NB4 (cell line): ENCODE measurements around the gene SLAMF7.

ENCODE experiments used
- CTCF ChIP-seq: IDR thresholded peaks from one replicate; pipeline ENCODE4 v1.5.1; 2012; ENCODE audit warnings: low read depth, low read length
- POLR2A ChIP-seq: IDR thresholded peaks from 2 replicates; pipeline ENCODE4 v1.6.1; 2011; ENCODE audit warnings: mild to moderate bottlenecking; ENCODE audit not compliant: insufficient read length; ENCODE audit errors: extremely low read depth

GRCh38 chr1:160739098-160739511, at the start of gene SLAMF7:
- TF ChIP-seq POLR2A (no peak), CTCF (no peak)
